ENCODE measurements around the gene UBE4B.

The UBE4B gene

DNA sequence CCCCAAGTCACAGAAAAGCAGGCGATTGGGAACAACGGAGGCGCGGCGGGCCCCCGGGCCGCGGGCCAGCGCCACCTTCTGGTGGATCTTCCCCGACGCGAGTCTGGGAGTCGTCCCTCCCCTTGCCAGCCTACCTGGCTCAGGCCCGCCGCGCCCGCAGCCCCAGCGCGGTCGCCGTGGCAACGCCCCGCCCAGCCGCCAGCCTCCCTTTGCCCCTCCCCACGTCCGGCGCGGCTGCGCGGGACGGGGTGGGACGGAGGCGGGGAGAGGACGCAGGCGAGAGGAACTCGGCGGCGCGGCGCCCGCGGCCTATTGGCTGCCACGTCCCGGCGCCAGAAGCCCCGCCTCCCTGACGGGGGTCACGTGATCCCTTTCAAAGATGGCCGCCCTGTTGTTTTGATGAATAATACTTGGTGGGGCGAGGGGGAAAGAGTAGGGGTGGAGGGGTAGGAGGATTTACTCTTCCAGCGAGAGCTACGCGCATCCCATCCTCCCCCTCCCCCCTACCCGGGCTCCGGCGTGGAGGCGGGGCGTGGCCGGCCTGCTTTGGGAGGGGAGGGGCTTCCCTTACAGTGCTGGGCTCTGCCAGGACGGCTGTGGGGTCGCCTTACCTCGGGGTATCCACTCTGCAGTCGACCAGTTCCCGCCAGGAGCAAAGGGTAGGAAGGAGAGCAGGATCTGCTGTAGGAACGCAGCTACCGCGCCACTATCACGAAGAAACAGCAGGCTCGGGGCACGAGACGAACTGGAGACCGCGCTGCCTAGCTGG is at the start of gene UBE4B:
Gene UBE4B (plus strand): TSS at position 369 of the 769 bp plus-strand sequence. CDS start 713 bp downstream, outside the sequence.
- H3K4me3 ChIP-seq (ENCODE audit: low read depth, low read length), result peak within 1 kb of the TSS; percentile 98
- peak; percentile 69 for TF ChIP-seq CTCF (conservative IDR thresholded peaks at IDR 0.05; ENCODE audit: low read depth, low read length)
- peak; percentile 98 for DNase-seq (ENCODE audit: low read depth)

GRCh38 chr1:9984253-9984652 is 48.5 kb upstream of the UBE4B start:
- DNase-seq (ENCODE audit: low read depth), result no peak
- TF ChIP-seq CTCF (conservative IDR thresholded peaks at IDR 0.05; ENCODE audit: low read depth, low read length), result no peak

DNA sequence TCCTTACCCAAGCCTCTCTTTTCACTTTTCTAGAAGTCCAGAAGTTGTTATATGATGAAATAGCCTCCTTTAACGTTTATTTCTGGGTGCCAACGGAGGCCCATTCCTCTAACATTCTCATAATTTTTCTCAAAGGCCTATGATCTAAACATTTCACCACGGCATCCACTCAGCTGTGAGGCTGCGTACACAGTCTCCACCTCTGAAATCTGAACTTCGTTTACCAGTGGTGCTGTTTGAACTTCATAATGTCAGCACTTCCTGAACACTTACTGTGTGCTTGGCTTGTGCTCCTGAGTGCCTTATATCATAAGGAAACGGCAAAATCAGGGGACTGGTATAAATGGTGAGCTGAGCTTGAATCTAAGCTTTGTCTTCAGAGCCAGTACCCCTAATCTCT is 47.8 kb upstream of the UBE4B start:
- H3K4me3 ChIP-seq (ENCODE audit: low read depth, low read length), result no peak overlapping the region
- no peak for TF ChIP-seq CTCF (conservative IDR thresholded peaks at IDR 0.05; ENCODE audit: low read depth, low read length)
- DNase-seq (ENCODE audit: low read depth), result peak; percentile 77

More at GRCh38 chr1:9984253-9984652, 48.5 kb upstream of the UBE4B start:
- no peak overlapping the region for H3K4me3 ChIP-seq (ENCODE audit: low read depth, low read length)

- no peak for TF ChIP-seq CTCF (conservative IDR thresholded peaks at IDR 0.05; ENCODE audit: low read depth, low read length)
- no peak overlapping the region for H3K4me3 ChIP-seq (ENCODE audit: low read depth, low read length)
- no peak for DNase-seq (ENCODE audit: low read depth)
Measured at GRCh38 chr1:9989773-9990172, 43.0 kb upstream of the UBE4B start.

DNA sequence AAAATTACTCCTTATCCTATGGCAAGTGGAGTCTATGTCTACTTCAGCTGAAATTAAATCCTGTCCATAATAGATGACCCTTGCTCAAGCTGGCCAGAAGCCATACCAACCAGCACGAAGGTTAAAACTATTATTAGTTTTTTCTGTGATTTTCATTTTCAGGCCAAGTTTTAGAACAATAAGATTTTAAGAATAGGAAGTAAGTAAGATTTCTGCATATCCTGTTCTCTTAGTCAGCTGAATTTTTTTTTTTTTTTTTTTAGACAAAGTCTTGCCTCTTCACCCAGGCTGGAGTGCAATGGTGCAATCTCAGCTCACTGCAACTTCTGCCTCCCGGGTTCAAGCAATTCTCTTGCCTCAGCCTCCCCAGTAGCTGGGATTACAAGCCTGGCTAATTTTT is 41.8 kb upstream of the UBE4B start:
- TF ChIP-seq CTCF (conservative IDR thresholded peaks at IDR 0.05; ENCODE audit: low read depth, low read length), result no peak
- no peak for DNase-seq (ENCODE audit: low read depth)
- H3K4me3 ChIP-seq (ENCODE audit: low read depth, low read length), result no peak overlapping the region

GRCh38 chr1:9992910-9993309 is 39.8 kb upstream of the UBE4B start:
- H3K4me3 ChIP-seq (ENCODE audit: low read depth, low read length), result no peak overlapping the region
- no peak for TF ChIP-seq CTCF (conservative IDR thresholded peaks at IDR 0.05; ENCODE audit: low read depth, low read length)
- no peak for DNase-seq (ENCODE audit: low read depth)

DNA sequence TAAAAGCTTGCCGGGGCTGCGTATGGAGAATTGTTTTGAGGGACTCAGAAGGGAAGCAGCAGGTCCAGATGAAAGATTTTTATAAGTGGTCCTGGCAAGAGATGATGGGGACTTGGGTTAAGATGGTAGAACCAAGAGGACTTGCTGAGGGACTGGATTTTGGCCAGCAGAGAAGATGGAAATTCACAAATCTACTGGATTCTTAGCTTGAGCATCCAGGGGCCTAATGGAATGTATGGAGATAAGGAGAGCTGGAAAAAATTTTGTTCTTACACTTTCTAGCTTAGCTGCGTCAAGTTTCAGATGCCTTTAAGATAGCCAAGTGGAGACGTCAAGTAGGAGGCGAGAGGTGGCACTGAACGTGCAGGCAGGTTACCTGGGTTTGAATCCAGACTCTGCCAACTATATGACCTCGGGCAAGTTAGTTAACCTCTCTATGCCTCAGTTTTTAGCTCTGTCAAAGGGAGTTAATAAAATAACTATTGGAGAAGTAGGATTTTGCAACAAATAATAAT is 39.1 kb upstream of the UBE4B start:
- H3K4me3 ChIP-seq (ENCODE audit: low read depth, low read length), result no peak overlapping the region
- no peak for TF ChIP-seq CTCF (conservative IDR thresholded peaks at IDR 0.05; ENCODE audit: low read depth, low read length)
- no peak for DNase-seq (ENCODE audit: low read depth)
